Testis (tissue), 3 donors: ENCODE results near the gene BCL7A. TPM values are rescaled to one million over a fixed set of nuclear protein-coding genes. Genes with fewer than 3 reads are reported as not detected.
"Not testable (repeated sequence)": the region's sequence is repeated elsewhere in the genome, so short reads cannot be mapped to it uniquely, and the experiment has no call there.

ENCODE experiments used
- DNase-seq: peaks from one replicate; pipeline ENCODE4 v3.0.0-alpha.2; 2019
- H3K27ac ChIP-seq, 2 donors: fragments of 200-600 bp; sonication (generic); one replicate each; pipeline ENCODE4 v1.5.1; 2019
- H3K27me3 ChIP-seq: fragments of 200-600 bp; sonication (generic); one replicate; pipeline ENCODE4 v1.5.1; 2019
- H3K36me3 ChIP-seq: fragments of 200-600 bp; sonication (generic); one replicate; pipeline ENCODE4 v1.5.1; 2017; ENCODE audit warnings: low read depth; ENCODE audit errors: missing control alignments
- H3K4me1 ChIP-seq: fragments of 200-600 bp; sonication (generic); one replicate; pipeline ENCODE4 v1.5.1; 2019
- H3K4me3 ChIP-seq, 2 donors: fragments of 200-600 bp; sonication (generic); one replicate each; pipeline ENCODE4 v1.5.1; 2017 to 2019
- H3K9me3 ChIP-seq: fragments of 200-600 bp; sonication (generic); one replicate; pipeline ENCODE4 v1.5.1; 2017
- POLR2A ChIP-seq: fragments of 450-650 bp; IDR thresholded peaks from one replicate; pipeline ENCODE4 v1.6.1; 2017; ENCODE audit warnings: antibody characterized with exemption, mild to moderate bottlenecking, moderate library complexity
- WGBS, 2 donors: methylation state at CpG; one replicate each; pipeline ENCODE4 v1.1.5; 2018; 5-methylcytosine and 5-hydroxymethylcytosine counted together
- intact Hi-C: fragments of 100-400 bp; cut with DNase I; formaldehyde crosslinking; loops from one replicate; pipeline ENCODE4 v1.15.1; 2023; ENCODE audit warnings: low total_unique reads
- polyA plus RNA-seq: library from polyadenylated mRNA; stranded (reverse); fragments of 350-450 nt; fragmentation: Illumina TruSeq; extraction: RNeasy Lipid Tissue Mini Kit (QIAGEN cat#74804); gene quantifications from one replicate; pipeline ENCODE4 v1.2.3, GENCODE V29; 2014; ENCODE audit warnings: low read depth, low replicate concordance; ENCODE audit not compliant: insufficient read depth
- total RNA-seq, 2 donors: library from RNA; depleted of rRNA; stranded (reverse); fragments of >200 nt; gene quantifications; one replicate each; pipeline ENCODE4 v1.2.3, GENCODE V29; 2016
- TF ChIP-seq, protein P1 (sequence below), 3 experiments: fragments of 450-650 bp in 2 of 3; fragments of 200-600 bp in 1 of 3; sonication (generic) in 1 of 3; IDR thresholded peaks; one replicate each; pipeline ENCODE4 v1.5.1; 2016 to 2019; ENCODE audit warnings: antibody characterized with exemption in 3 of 3, mild to moderate bottlenecking in 2 of 3, moderate library complexity in 1 of 3

The BCL7A gene
- total and polyA plus RNA-seq, 3 donors from 2014 or later: 5.9 to 11.1 (median 10.2) TPM

DNA sequence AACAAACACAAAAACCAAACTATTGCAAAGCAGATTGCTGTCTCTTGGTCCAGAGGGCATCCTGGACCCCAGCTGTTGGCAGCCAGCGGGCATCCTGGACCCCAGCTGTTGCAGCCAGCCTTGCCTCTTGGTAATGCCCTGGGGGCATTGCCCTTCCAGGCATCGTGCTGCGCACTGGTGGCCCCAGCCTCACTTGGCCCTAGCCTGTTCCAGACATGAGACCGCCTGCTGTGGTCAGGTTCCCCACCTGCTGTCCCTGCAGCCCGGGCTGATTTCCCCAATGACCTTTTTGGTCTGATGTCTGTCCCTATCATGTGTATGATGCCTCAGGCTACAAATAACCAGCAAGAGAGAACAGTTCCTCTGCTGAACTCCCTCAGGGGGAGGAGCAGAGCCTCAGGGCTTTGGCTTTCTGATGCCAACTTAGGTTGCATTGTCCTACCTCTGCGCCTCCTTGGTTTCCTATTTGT, 77.6 kb downstream of the BCL7A start:
- Histone ChIP-seq H3K27me3 (no peaks in the 10 kb centered on the region), H3K36me3 (no peaks in the 10 kb centered on the region), H3K27ac (peak overlapping the region; percentile 69 to 72), H3K4me3 (no peak overlapping the region), H3K9me3 (no peaks in the 10 kb centered on the region), H3K4me1 (peaks cover 49% of the 10 kb centered on the region)
- intact Hi-C loops: no loop called here
- WGBS, 2 donors: 90 to 95% methylated on average over 6 of the region's 6 CpGs
- no peak for TF ChIP-seq POLR2A
- TF ChIP-seq, protein P1, sequence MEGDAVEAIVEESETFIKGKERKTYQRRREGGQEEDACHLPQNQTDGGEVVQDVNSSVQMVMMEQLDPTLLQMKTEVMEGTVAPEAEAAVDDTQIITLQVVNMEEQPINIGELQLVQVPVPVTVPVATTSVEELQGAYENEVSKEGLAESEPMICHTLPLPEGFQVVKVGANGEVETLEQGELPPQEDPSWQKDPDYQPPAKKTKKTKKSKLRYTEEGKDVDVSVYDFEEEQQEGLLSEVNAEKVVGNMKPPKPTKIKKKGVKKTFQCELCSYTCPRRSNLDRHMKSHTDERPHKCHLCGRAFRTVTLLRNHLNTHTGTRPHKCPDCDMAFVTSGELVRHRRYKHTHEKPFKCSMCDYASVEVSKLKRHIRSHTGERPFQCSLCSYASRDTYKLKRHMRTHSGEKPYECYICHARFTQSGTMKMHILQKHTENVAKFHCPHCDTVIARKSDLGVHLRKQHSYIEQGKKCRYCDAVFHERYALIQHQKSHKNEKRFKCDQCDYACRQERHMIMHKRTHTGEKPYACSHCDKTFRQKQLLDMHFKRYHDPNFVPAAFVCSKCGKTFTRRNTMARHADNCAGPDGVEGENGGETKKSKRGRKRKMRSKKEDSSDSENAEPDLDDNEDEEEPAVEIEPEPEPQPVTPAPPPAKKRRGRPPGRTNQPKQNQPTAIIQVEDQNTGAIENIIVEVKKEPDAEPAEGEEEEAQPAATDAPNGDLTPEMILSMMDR (IDR thresholded peaks at IDR 0.05): no peak
- no peak for DNase-seq

- Histone ChIP-seq H3K36me3 (no peaks in the 10 kb centered on the region), H3K4me3 (no peak overlapping the region), H3K4me1 (peaks cover 51% of the 10 kb centered on the region), H3K27ac (peak overlapping the region in 1 of 2 donors; percentile 69), H3K27me3 (no peaks in the 10 kb centered on the region), H3K9me3 (no peaks in the 10 kb centered on the region)
- intact Hi-C loops: no loop called here
- TF ChIP-seq POLR2A: no peak
- TF ChIP-seq, protein P1 (IDR thresholded peaks at IDR 0.05): no peak
- 58 to 60% methylated on average over 3 of the region's 3 CpGs for WGBS, 2 donors
- DNase-seq: no peak
Measured at GRCh38 chr12:122099856-122100255, 78.2 kb downstream of the BCL7A start.

DNA sequence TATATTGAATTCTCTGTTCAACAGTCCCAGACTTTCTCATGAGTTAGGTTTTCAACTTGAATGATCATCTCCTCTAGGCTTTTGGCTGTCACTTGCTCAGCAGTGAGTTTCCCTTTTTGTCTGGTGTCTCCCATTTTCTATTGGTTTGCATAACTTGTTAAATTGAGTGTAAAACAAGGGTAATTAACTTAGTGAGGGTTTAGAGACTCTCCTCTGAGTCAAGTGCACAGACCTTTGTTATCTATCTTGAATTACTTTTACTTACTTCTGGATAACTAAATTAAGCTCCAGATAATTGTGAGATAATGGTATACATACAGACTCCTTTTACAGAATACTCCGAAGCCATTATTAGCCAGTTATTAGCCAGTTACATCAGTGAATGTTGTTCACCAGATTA, 78.9 kb downstream of the BCL7A start:
- no peak overlapping the region for H3K4me3 ChIP-seq
- TF ChIP-seq POLR2A: no peak
- TF ChIP-seq, protein P1 (IDR thresholded peaks at IDR 0.05): no peak
- intact Hi-C loops: no loop called here
- peaks cover 52% of the 10 kb centered on the region for H3K4me1 ChIP-seq
- no peak for DNase-seq
- H3K9me3 ChIP-seq: no peaks in the 10 kb centered on the region
- H3K27me3 ChIP-seq: no peaks in the 10 kb centered on the region
- 91 to 92% methylated on average over 1 of the region's 1 CpG for WGBS, 2 donors
- H3K27ac ChIP-seq: peak overlapping the region in 1 of 2 donors; percentile 36
- H3K36me3 ChIP-seq: no peaks in the 10 kb centered on the region

DNA sequence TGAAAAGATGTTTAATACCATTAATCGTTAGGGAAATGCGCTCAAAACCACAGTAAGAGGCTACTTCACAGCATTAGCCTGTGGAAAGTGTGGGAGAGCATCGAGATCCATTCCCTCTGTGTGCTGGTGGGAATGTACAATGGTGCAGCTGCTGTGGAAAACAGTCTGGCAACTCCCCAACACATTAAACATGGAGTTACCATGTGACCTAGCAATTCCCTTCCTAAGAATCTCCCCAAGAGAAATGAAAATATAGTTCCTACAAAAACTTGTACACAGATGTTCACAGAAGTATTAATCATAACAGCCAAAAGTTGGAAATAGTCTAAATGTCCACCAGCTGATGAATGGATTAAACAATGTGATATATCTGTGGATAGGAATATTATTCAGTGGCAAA, 80.6 kb downstream of the BCL7A start:
- Histone ChIP-seq H3K9me3 (no peaks in the 10 kb centered on the region), H3K27me3 (no peaks in the 10 kb centered on the region), H3K36me3 (no peaks in the 10 kb centered on the region), H3K4me1 (peaks cover 53% of the 10 kb centered on the region), H3K27ac (no peak overlapping the region), H3K4me3 (no peak overlapping the region)
- TF ChIP-seq POLR2A: no peak
- TF ChIP-seq, protein P1 (IDR thresholded peaks at IDR 0.05): no peak
- WGBS, 2 donors: 70 to 86% methylated on average over 3 of the region's 3 CpGs
- DNase-seq: no peak
- intact Hi-C loops: no loop called here

GRCh38 chr12:122104844-122105243, 83.2 kb downstream of the BCL7A start:
- Histone ChIP-seq H3K9me3 (no peaks in the 10 kb centered on the region), H3K4me1 (peaks cover 40% of the 10 kb centered on the region), H3K4me3 (no peak overlapping the region), H3K36me3 (no peaks in the 10 kb centered on the region), H3K27me3 (no peaks in the 10 kb centered on the region), H3K27ac (no peak overlapping the region)
- intact Hi-C loops: no loop called here
- no peak for DNase-seq
- WGBS, 2 donors: 67 to 70% methylated on average over 7 of the region's 7 CpGs
- no peak for TF ChIP-seq POLR2A
- TF ChIP-seq, protein P1 (IDR thresholded peaks at IDR 0.05): no peak

DNA sequence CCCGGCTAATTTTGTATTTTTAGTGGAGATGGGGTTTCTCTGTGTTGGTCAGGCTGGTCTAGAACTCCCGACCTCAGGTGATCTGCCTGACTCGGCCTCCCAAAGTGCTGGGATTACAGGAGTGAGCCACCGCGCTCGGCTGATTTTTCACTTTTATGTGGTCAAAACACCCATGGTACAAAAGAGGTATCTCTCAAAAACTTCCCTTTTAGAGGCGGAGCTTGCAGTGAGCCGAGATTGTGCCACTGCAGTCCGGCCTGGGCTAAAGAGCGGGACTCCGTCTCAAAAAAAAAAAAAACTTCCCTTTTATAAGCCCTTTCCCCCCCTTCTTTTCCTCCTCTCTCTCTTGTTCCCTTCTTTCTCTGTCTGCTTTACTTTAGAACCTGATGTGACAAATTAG, 83.8 kb downstream of the BCL7A start:
- H3K27ac ChIP-seq, DNase-seq, H3K36me3 ChIP-seq, intact Hi-C loops, H3K27me3 ChIP-seq, H3K4me3 ChIP-seq, H3K9me3 ChIP-seq: not testable (repeated sequence)
- H3K4me1 ChIP-seq: peaks cover 35% of the 10 kb centered on the region
- 77 to 79% methylated on average over 11 of the region's 11 CpGs for WGBS, 2 donors
